ENCODE data around the gene RASD1.

DNA sequence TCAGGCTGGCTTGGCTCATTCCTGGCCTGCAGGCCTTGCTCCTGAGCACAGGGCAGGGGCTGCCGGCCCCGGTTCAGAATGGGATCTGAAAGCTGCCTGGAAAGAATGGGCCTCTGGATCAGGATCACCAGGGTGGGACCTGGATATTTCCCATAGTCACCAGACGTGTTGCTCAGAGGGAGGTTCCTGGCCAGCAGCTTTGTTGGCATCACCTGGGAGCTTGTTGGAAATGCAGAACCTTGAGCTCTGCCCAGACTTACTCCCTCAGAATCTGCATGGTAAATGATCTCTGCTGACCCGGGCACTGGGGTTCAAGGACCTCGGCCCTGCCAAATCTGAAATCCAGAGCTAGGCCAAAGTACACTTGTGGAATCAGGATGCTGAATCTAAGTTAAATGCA lies 48.9 kb downstream of the RASD1 start:
- no peak for TF ChIP-seq EGR1 (IDR thresholded peaks at IDR 0.05; ENCODE audit: low read depth)
- TF ChIP-seq, protein P1, sequence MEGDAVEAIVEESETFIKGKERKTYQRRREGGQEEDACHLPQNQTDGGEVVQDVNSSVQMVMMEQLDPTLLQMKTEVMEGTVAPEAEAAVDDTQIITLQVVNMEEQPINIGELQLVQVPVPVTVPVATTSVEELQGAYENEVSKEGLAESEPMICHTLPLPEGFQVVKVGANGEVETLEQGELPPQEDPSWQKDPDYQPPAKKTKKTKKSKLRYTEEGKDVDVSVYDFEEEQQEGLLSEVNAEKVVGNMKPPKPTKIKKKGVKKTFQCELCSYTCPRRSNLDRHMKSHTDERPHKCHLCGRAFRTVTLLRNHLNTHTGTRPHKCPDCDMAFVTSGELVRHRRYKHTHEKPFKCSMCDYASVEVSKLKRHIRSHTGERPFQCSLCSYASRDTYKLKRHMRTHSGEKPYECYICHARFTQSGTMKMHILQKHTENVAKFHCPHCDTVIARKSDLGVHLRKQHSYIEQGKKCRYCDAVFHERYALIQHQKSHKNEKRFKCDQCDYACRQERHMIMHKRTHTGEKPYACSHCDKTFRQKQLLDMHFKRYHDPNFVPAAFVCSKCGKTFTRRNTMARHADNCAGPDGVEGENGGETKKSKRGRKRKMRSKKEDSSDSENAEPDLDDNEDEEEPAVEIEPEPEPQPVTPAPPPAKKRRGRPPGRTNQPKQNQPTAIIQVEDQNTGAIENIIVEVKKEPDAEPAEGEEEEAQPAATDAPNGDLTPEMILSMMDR (IDR thresholded peaks at IDR 0.05 in 2 of 3, conservative IDR thresholded peaks at IDR 0.05 in 1 of 3; ENCODE audit: borderline replicate concordance in 1 of 3, insufficient read depth in 1 of 3, low read depth in 2 of 3, low read length in 2 of 3), result no peak
- TF ChIP-seq, protein P2, sequence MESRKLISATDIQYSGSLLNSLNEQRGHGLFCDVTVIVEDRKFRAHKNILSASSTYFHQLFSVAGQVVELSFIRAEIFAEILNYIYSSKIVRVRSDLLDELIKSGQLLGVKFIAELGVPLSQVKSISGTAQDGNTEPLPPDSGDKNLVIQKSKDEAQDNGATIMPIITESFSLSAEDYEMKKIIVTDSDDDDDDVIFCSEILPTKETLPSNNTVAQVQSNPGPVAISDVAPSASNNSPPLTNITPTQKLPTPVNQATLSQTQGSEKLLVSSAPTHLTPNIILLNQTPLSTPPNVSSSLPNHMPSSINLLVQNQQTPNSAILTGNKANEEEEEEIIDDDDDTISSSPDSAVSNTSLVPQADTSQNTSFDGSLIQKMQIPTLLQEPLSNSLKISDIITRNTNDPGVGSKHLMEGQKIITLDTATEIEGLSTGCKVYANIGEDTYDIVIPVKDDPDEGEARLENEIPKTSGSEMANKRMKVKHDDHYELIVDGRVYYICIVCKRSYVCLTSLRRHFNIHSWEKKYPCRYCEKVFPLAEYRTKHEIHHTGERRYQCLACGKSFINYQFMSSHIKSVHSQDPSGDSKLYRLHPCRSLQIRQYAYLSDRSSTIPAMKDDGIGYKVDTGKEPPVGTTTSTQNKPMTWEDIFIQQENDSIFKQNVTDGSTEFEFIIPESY (IDR thresholded peaks at IDR 0.05; ENCODE audit: extremely low read depth, insufficient replicate concordance, low read length), result no peak
- TF ChIP-seq POLR2A (IDR thresholded peaks at IDR 0.05; ENCODE audit: borderline replicate concordance, extremely low read depth, insufficient read depth, insufficient read length), result no peak
- TF ChIP-seq, protein P3, sequence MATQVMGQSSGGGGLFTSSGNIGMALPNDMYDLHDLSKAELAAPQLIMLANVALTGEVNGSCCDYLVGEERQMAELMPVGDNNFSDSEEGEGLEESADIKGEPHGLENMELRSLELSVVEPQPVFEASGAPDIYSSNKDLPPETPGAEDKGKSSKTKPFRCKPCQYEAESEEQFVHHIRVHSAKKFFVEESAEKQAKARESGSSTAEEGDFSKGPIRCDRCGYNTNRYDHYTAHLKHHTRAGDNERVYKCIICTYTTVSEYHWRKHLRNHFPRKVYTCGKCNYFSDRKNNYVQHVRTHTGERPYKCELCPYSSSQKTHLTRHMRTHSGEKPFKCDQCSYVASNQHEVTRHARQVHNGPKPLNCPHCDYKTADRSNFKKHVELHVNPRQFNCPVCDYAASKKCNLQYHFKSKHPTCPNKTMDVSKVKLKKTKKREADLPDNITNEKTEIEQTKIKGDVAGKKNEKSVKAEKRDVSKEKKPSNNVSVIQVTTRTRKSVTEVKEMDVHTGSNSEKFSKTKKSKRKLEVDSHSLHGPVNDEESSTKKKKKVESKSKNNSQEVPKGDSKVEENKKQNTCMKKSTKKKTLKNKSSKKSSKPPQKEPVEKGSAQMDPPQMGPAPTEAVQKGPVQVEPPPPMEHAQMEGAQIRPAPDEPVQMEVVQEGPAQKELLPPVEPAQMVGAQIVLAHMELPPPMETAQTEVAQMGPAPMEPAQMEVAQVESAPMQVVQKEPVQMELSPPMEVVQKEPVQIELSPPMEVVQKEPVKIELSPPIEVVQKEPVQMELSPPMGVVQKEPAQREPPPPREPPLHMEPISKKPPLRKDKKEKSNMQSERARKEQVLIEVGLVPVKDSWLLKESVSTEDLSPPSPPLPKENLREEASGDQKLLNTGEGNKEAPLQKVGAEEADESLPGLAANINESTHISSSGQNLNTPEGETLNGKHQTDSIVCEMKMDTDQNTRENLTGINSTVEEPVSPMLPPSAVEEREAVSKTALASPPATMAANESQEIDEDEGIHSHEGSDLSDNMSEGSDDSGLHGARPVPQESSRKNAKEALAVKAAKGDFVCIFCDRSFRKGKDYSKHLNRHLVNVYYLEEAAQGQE (IDR thresholded peaks at IDR 0.05; ENCODE audit: low read depth), result no peak
- no peak for TF ChIP-seq EZH2 (IDR thresholded peaks at IDR 0.05)
- TF ChIP-seq, protein P4, sequence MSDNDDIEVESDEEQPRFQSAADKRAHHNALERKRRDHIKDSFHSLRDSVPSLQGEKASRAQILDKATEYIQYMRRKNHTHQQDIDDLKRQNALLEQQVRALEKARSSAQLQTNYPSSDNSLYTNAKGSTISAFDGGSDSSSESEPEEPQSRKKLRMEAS (IDR thresholded peaks at IDR 0.05), result no peak
- no peak for TF ChIP-seq TCF7L2 (IDR thresholded peaks at IDR 0.05; ENCODE audit: borderline replicate concordance, extremely low read depth, insufficient read depth, insufficient read length)
- no peak for TF ChIP-seq POLR2AphosphoS5 (IDR thresholded peaks at IDR 0.05; ENCODE audit: low read depth, low read length)
- no peak for TF ChIP-seq ZFX (IDR thresholded peaks at IDR 0.05)
- no peak for TF ChIP-seq CBX3 (IDR thresholded peaks at IDR 0.05; ENCODE audit: low read depth)

Data from HCT116 (cell line).